DLD1 (cell line): ENCODE data around the gene DUS1L.

Experiments used
- in situ Hi-C: cut with HindIII; loops from 2 replicates; pipeline ENCODE4 v1.10.0; 2017; ENCODE audit warnings: low sequenced_read_pairs

Gene DUS1L

DNA sequence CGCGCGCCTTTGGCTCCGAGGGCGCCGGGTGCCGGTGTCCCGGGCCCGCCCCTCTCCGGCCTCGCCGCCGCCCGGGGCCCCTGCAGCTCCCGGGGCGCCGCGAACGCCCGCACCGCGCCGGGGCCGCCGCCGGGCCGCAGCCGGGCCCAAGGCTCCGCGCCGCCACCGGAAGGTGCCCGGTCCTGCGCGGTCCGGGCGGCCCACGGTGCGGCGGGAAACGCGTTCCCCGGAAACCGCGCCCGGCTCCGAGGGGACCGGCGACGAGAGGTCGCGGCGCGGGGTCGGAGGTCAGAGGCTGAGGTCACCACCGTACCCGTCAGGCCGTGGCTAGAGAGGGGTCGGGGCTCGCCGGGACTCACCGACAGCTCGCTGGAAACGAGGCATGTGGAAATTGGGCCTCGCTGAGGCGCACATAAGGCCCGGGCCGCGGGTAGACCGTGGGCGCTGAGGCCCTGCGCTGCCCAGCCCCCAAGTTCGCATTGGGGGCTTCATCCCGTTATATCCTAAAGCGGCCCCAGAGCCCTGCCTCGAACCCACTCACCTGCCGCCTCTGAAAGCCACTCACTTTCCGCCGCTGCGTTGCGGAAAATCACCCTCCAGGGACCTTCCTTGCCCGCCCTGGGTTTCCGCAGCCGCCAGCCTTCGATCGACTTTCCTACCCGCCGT, at the start of gene DUS1L:
Gene DUS1L (minus strand): TSS at position 167 of the 666 bp plus-strand sequence. CDS start 745 bp downstream, outside the sequence.
- in situ Hi-C loops = no loop called here

DNA sequence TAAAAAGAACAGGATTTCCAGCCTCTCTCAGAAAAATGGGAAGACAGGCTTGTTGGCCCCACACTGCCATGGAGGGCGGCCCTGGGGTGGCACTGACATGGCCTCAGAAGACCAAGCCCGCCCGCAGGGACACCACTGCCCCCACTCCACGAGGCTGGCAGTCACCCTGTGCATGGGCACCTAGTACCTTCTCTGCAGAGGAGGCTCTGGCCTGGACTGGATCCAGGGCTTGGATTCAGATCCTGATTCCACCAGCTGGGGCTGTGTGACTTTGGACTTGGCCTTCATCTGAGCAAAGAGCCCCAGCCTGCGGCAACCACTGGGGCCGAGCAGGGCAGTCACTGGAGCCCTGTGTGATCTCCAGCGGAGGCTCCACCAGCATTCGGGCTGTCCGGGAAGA, 49.3 kb upstream of the DUS1L start:
- in situ Hi-C loops = no loop called here

DNA sequence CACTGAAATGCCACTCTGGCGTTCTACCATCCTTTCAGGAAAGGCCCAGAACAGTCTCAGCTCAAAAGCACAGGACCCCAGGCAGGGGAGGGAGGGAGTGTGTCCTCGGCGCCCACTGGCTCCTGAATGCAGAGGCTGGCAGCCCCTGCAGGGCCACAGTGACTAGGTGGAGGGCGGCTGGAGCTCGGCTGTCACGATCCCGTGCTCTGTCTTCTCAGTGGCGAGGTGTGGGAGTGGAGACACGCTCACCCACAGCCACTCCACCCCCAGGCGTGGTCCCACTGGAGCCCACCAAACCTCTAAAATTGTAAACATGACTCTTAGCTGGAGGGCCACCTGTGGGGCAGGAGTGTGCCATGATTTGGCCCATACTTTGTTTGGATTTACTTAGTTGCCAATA, 48.8 kb upstream of the DUS1L start:
- in situ Hi-C loops = no loop called here

DNA sequence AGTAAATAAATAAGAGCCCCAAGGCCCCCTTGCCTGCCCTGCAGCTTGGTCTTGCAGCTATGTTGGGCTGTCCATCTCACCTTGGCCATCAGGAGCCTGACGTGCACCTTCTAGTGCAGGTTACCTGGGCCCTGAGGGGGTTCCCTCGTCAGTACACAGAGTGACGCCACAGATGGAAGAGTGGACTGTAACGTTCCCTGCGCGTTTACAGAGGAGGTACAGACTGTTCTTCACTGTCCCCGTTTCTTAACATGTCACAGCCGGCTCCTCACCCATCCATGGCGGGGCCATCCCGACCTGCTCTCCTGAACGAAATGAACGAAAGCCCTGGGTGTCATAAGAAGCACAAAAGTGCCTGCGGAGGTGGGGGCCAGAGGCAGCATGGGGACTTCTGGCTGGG, 48.3 kb upstream of the DUS1L start:
- in situ Hi-C loops = no loop called here

DNA sequence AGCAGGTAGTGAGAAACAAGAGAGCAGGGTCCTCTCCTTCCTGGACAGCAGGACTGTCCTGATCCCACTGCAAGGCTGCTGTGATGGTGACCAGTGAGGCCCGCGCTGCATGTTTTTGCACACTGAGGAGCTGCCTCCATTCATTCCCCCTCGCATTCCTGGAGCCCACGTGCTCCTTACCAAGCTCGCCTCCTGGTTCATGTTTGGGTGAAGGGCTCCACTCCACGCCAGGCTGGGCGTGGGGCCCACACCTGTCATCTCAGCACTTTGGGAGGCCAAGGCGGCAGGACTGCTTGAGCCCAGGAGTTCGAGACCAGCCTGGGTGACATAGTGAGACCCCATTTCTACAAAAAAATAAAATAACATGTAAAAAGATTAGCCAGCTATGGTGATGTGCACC, 47.8 kb upstream of the DUS1L start:
- in situ Hi-C loops = no loop called here

DNA sequence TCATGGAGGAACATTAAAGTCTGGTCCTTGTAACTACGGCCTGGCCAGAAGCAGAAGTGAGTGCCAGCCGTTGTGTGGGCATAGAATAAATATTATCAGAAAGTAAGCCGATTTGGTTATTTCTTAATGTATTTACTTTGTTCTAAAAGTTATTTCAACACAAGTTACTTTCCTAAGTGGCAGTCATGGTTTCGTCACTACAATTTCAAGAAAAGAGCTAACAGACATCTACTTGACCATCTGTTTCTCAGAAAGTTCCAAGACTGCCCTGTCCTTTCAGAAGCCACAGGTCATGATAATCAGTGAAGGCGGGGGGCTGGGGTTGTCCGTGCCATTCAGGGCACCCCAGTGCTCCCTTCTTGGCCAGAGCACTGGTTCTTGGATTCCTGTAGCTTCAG, 47.3 kb upstream of the DUS1L start:
- in situ Hi-C loops = no loop called here

DNA sequence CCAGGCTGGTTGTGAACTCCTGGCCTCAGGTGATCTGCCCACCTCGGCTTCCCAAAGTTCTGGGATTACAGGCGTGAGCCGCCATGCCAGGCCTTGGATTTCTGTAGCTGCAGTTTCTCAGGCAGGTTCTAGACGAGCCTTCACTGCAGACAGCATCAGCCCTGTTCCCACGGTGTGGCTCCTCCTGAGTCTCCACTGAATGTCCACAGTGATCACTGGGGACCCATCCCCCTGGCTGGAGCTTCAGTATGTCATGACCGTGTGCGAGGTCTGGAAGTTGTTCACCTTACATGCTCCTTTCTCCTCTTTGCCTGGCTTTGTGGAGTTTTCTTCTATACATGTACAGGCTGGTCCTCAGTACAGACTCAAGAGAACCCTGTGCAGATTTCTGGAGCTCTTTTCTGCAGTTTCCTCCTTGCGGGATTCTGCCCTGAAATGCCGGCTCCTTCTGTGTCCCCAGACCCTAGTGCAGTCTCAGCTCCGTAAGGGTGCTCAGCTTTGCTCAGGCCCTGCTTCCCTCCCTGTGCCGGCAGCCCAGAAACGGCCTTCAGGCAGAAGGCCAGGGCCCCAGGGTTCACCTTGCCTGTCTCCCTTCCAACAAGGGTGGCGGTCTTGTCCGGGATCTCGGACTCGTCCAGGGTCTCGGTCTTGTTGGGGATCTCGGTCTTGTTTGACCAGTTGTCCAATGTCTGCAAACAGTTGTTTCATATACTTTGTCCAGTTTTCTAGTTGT, 46.7 kb upstream of the DUS1L start:
- in situ Hi-C loops = no loop called here

DNA sequence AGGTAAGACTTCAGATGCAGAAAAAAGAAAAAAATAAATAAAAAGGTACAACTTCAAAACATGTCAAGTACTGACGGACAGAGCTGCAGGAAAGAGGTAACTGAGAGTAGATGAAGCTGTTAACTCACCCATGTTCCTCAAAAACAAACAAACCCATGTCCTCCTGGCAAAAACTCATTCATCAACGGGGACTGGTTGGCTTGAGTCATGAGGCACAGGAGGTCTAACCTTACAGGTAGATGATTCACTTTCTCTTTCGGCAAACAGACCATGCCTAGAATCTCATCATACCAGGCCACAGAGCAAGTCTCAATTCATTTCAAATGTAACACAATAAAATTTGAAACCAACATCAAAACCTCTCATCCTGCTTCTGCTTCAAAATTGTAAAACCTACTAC, 44.7 kb upstream of the DUS1L start:
- in situ Hi-C loops = no loop called here

DNA sequence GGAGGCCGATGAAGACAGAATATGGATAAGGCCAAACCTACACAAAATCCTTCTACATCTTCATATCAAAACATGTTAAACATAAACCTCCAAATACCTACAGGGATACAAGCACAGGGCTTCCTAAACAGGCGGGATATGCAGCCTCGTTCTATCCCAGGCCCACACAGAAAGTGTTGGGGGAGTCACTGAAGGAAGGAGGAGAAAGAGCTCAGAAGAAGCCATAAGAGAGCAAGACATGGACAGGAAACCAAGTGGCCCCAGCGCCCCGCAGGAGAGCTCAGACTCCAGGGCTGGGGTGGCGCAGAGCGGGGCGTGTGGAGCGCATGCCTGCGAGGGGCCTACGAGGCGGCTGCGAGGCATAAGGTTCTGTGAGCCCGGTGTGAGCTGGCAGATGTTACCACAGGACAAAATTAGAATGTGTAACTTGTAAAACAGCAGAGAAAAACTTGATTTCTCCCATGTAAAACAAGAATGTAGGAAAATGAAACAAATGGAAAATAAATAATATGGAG, 43.4 kb upstream of the DUS1L start:
- in situ Hi-C loops = no loop called here

DNA sequence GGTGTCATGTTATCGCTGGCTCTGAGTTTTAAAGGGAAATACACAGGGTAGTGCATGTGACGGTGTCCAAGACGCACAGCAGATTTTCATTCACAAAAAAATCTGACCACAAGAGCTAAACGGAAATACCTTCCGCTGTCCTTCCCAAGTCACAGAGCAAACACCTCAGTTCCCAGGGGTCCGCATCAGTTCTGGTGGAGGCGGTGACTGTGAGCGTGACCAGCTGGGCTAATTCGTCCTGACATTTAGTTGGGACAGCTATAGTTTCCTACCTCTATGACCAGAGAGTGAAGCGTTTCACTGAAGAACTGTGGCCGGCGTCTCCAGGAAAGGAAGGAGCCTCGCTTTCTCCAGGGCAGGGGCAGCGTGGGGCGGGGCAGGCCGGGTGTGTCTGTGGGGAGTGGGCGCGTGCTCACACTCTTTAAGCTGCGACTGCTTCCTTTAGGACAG, 42.9 kb upstream of the DUS1L start:
- in situ Hi-C loops = no loop called here

DNA sequence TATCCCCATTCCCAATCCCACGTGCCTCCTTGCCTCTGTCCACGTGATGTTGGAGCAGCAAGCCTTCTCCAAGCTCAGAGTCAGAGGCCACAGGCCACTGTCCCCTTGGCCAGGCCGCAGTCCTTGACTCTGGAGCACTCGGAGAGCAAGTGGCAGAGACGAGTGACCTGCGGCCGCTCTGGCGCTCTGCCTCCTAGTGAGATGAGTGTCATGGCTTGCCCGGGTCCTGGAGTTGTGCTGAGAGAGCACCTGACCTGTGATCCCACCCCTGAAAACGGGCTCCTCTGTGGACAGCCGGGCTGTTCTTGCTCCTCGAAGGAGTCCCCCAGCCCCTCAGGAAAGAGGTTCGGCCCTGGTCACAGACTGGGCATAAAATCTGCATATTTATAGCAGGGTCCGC, 42.4 kb upstream of the DUS1L start:
- in situ Hi-C loops = no loop called here

DNA sequence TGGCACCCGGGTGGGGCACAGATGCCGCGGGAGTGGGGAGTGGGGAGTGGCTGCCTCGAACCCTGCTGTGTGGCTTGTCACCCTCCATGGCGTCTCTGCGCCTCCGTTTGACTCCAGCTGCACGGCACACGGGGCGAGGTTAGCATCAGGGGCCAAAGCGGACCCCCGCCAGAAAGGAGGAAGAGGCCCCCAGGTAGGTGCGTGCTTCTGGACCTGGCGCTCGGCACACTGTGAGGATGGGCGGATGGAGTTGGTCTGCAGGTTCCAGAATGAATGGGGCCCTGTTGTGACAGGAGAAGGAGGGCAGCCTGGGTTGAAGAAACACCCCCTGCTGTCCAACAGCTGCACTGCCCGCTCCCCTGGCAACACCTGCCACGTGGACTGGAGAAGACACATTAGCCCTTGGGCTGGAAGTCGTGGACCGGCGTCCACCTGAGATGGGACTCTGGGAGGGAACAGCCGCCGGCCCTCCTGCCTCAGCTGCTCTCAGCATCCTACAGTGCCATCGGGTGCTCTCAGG, 41.8 kb upstream of the DUS1L start:
- in situ Hi-C loops = no loop called here

DNA sequence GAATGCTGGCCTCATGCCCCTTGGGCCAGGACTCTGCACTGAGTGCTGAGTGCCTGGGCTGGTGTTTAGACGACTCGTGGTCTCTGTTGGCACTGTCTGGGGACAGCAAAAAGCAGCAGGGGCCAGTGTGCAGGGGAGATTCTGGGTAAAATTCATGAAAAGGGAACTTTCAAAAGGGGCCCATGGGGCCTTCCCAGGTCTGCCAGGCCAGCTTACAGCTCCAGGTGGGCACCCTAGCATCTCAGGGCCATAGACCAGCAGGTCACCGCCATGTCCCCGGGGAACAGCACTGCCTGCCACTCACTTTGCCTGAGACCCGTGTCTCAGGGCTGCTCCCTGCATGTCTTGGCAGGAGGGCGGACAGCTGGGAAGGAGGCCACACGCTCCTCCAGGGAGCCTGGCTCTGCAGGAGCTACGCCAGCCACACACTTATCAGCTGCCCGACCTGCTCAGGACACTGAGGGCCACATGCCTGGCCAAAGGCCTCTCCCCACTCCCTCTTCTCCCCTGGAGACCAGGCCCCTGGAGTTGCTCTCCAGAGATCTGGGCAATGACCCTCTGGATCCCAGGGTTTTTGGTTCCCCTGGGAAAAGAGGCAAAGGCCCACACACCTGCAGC, 41.2 kb upstream of the DUS1L start:
- in situ Hi-C loops = no loop called here

DNA sequence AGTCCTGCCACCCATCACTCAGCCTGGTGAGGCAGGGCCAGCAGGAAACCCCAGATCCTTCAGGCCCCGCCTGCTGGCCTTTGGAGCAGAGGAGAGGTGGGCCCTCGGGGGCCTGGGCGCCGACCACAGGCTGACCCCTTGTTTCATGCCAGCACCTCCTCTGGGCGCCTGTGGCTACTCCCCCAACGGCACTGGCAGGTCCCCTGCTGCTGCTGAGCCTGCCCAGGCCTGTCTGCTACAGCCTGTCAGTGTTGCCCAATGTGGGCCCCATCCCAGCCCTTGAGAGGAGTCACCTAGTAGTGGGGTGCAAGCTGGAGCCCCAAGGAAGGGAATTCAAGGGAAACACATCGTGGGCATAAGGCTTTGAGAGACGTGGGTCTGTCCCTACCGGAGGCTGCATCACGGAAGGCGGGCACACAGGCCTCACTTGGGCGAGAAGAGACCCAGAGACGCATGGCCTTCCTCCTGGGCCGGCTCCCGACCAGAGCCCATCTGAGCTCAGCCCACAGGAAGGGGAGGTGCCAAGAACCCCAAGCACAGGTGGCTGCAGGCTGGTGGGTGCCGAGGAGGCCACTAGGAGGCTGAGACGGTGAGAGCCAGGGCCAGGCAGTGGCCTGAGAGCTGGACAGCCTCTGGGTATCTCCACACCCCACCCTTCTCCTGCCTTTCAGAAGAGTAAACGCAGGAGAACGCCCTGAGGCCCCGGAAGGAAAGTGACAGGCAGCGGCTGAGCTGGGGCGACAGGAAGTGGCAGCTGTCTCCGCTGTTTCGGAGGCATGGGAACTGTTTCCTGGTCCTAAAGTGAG, 40.5 kb upstream of the DUS1L start:
- in situ Hi-C loops = no loop called here

DNA sequence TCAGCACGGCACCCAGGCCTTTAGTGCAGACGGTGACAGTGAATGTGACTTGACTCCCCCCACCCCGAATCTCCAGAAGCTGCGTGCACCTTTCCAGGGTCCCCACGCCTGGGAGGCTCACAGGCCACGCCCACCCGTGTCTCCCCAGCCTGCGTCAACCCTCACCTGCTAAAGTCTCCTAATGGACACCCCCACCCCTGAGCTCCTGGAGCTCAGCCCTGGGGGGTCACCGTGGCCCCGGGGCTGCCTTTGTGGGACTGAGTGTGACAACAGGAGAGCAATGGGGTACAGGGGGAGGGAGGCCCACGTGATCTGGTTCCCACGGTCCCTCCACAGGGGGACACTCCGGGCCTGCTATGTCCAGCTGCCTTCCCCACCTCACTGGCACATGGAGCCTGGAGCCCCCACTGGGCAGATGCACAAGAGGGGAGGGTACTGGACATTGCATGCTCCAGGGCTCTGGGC, 39.8 kb upstream of the DUS1L start:
- in situ Hi-C loops = no loop called here

DNA sequence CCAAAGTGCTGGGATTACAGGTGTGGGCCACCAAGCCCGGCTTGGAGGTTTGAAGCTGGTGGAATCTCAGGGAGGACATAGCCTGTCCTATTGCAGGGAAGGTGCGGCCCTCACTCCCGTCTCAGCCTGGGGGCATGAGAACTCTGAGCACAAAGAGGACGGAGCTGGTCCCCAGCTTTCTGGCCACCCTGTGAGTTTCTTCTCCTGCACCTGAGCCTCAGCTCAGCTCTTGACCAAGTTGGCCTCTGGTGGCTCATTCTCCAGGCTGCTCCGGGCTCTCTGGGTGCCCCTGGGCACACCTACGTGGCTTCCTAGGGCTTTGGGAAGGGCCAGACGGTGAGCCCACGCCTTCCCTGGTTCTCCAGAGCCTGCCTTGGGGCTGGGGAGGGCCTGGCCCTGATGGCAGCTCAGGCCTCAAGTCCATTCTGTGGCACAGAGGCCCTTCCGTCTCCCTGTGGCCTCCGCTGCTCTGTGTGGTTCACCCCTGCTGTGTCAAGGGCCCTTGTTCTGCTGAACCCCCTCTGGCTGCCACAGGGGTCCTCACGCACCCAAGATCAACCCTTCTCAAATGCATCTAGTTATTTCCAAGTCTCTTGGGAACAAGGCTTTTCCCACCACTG, 39.3 kb upstream of the DUS1L start:
- in situ Hi-C loops = no loop called here

DNA sequence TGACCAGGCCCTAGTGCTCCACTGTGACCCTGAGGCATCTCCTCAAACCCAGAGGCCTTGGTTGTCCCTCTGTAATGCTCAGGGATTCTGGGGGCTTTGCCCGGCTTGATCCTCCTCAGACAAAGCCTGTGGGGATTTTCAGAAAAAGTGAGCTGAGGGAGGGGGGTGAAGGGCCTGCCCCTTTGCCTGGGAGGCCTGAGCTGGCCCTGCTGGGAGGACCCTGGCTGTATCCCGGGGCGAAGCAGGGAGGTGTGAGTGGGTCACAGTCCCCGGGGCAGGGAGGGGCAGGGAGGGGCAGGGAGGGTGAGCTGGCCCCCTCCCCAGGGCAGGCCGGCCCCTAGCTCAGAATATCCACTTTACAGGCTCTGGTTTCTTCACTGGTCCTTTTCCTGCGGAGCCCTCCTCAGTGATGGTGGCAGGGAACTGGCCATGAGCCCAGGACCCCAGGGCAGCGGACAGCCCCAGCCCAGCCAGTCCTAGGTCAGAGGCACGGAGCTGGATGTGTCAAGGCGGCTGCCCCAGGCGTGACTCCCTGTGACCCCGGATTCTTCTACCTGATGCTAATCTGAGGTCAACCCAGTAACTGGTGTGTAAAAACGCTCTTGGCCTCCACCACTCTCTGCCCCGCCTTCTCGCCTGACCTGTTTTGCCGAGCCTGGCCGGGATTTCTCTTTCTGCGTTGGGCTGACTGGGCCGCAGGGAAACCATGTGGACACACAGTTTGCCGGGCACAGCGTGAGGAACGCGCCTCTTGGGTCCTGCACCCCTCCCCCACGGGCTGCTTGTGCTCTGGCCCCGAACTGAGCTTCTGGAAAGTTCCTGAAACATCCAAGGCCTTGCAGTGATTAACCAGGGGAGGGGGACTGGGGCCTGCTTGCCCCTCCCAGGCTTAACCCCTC, 38.2 kb upstream of the DUS1L start:
- in situ Hi-C loops = no loop called here

DNA sequence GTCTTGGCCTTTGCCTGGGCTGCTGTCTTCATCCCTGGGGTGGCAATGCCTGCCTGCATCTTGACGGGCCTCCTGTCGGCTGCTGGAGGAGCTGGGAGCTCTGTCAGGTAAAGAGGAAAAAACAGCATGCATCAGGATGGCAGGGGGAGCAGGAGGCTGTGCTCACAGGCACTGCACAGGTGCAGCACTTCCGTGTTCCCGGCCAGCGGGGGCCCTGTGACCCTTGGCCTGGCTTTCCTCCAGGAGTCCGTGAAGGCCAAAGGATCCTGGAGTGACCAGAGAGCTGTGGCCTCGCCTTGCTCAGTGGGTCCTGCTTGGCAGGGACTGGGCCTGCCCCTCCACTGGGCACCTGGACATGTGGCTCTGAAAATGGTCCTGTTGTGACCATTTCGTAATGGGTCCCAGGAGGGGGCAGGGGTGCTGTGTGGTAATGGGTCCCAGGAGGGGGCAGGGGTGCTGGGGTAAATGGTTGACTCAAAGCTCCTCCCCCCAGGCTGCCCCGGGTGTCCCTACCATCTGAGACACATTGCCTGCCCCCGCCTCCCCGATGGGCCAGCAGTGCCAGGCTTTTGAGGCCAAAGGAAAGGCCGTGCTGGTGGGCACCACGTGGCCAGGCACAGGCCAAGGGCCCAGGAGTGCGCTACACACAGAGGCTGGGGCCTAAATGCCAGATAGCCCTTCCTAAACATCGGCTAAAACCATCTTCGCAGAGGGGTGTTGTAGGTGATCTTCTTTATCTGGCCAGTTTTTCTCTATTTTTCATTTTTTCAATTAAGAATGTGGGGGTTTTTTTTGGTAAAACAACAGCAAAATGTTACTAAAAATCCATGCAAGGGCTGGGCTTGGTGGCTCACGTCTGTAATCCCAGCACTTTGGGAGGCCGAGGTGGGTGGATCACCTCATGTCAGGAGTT, 36.4 kb upstream of the DUS1L start:
- in situ Hi-C loops = no loop called here
